GM18519 (cell line): ENCODE measurements around the gene SORT1.
"Not testable (repeated sequence)": the region's sequence is repeated elsewhere in the genome, so short reads cannot be mapped to it uniquely, and the experiment has no call there.

Experiments
- ATAC-seq: cut with Tn5 transposase; IDR thresholded peaks from one replicate; pipeline ENCODE4 v1.9.1; 2021; ENCODE audit warnings: mild to moderate bottlenecking, moderate library complexity; ENCODE audit not compliant: unreplicated experiment, low FRiP score

The SORT1 gene

DNA sequence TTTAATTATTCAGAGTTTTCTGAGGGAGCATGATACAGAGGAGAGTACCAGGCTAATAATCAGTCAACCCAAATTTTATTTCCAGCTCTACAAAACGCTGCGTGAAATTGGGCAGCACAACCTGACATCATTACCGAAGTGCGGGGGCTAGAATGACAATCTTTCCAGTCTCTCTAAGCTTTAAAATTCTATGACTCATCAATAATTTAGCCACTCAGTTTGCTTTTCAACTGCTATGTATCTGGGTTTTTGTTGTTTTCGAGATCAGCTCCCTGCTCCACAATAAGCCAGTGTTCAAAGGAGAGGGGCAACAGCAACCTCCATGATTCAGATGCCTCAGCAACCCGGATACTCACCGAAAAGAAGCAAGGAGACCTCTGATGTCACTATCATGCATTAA is 13.9 kb downstream of the SORT1 start:
- no peak for ATAC-seq

DNA sequence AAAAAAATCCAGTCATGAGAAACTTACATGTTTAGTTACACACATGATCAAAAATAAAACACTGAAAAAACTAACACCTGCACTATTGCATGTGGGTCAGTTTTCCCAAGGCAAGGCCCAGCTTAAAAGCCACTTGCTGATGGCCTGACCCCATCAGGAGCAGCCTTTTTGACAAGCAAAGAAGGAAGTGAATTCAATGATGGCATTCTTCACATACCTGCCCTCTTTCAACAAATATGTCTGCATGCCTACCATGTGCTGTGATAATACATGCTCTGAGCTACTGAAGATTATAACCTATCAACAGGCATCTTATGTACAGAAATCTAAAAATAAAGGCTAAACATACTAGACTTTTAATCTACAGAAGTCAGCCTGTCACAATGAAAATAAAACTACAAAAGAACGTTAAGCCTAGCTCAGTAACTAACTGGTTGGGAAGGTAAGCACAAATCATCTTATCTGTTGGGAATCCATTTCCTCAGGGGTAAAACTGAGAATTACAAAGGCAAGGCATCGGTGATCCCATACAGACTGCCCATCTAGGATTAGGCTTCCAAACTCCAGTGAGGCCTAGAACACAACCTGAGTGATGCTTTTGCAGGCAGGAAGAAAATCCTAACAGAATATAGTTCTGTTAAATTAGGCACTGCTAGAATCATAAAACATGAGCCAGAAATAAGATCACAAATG is 14.5 kb downstream of the SORT1 start:
- no peak for ATAC-seq

DNA sequence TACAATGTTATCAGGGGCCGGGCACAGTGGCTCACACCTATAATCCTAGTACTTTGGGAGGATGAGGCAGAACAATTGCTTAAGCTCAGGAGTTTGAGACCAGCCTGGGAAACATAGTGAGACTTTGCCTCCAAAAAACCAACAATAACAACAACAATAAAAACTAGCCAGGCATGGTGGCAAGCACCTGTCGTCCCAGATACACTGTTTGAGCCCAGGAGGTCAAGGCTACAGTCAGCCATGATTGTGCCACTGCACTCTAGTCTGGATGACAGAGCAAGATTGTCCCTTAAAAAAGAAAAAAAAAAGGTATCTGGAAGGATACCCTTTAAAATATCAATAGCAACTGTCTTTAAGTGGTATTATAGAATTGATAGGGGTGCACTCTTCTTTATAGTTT is 16.1 kb downstream of the SORT1 start:
- ATAC-seq: no peak

DNA sequence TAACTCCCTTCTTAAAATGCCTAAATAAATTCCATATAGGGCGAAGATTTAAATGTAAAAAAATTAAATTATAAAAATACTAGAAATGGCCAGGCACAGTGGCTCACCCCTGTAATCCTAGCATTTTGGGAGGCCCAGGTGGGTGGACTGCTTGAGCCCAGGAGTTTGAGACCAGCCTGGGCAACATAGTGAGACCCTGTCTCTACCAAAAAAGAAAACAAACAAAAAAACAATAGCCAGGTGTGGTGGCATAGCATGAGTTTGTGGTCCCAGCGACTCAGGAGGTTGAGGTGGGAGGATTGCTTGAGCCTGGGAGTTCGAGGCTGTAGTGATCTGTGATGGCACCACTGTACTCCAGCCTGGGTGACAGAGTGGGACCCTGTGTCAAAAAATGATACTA is 17.8 kb downstream of the SORT1 start:
- ATAC-seq: no peak

DNA sequence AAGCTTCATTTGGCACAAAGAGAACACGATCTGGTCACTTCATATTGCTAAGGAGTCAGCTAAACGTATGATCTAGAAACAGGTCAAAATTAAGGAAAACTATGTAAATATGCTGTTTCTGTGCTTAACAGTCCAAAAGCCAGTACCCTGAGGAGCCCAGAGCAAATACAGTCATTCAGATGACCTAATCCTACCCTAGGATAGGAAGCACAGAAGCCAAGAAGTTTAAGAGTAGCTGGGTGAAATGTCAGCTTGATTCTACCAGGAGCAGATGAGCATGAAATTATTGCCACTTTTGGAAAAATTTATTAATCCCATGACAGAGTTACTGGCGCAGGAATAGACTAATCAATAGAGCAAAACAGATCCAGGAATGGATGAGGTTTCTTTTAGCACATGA is 18.3 kb downstream of the SORT1 start:
- ATAC-seq: no peak

DNA sequence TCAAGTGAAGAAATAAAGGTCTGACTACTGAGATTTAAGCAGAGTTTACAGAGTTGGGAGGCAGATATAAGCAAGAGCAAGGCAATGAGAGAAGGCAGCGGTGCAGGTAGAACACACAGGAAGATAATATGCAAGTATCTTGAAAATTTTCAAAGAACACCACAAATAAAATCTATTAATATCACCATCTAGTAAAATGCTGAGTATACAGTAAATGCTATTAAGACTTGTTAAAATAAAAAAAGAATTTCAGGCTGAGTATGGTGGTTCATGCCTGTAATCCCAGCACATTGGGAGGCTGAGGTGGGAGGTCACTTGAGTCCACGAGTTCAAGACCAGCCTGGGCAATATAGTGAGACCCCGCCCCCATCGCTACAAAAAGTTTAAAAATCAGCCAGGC is 20.0 kb downstream of the SORT1 start:
- ATAC-seq: no peak

DNA sequence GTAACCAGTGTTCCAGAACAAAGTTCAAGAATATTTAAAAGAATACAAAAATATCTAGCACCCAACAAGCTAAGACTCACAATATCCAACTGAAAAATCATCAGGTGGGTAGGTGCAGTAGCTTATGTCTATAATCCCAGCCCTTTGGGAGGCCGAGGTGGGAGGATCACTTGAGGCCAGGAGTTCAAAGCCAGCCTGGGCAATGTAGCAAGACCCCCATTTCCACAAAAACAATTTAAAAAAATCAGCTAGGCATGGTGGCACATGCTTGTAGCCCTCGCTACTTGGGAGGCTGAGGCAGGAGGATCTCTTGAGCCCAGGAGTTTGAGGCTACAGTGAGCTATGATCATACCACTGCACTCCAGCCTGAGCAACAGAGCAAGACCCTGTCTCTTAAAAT is 24.0 kb downstream of the SORT1 start:
- ATAC-seq: not testable (repeated sequence)

DNA sequence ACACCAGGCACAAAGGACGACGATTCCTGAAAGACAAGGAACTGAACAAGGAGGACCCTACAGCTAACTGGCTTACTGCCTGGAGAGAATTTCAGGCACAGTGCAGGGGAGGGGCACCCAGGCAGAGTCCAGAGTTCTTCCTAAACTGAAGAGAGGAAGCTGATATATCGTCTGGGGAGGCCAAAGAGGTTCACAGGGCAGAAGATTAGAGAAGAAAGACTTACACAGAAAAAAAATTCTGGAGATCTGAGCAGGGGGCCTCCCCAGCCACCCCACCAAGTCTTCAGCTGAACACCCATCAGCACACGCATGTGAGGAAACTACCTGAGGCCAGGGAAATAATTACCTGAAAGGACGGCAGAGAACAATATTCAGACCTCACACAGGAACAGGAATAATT is 24.6 kb downstream of the SORT1 start:
- no peak for ATAC-seq

DNA sequence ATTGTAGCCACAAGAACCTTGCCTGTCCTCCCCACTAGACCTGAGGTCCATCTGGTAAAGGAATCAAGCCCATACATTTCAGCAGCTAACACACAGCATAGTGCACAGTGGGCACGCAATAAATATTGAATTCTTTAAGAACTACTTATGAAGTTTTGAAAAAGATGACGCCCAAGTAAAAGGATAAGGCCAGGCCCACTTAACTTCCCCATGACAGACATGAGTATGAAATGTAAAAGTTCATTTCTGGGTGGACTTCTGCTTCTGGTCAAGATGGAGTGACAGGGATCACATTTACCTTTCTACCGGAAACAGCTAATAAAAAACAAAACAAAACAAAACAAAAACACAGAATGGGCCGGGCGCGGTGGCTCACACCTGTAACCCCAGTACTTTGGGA is 25.4 kb downstream of the SORT1 start:
- no peak for ATAC-seq

DNA sequence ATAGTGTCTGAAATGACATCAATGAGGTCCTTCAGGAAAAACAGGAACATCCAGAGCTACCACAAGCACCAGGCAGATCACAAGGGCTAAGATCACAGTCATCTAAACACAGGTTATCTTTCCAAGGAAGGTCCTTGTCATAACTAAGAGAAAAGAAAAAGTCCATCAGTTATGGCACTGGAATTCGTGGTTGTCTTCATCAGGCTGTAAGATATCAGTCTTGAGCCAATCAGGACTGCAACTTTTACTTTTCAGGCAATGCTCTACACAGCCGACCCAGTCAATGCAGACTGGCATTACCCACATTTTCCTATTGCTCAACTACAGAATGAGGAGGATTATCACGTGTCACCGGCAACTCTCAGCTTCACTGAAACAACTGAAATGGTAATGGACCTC is 26.4 kb downstream of the SORT1 start:
- ATAC-seq: no peak

DNA sequence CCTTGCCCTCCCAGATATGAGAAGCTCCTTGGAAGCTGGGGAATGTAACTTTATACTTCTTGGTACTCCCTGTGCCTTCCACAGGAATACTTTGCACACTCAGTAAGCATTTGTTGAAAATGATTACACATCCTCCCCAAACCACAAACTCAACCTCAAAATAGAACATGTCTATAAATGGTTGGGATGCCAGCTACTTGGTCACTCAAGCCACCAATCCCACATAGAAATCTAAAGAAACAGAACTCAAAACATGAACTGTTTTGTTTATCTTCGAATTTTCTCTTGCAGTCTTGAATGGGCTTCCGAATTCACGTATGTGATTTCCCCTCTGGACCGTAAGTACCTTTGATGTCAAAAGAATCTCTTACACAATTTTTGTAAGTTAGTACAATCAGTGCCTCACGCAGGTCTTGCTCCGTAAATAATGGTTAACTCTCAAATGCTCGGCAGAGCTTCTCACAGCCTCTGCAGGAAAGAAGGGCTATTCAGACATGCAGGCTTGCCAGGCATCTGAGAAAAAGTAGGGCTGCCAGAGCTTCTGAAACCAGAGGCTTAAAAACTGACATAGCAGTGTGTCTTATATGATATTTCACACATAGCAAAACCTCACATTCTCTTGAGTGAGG is 26.9 kb downstream of the SORT1 start:
- ATAC-seq: no peak

DNA sequence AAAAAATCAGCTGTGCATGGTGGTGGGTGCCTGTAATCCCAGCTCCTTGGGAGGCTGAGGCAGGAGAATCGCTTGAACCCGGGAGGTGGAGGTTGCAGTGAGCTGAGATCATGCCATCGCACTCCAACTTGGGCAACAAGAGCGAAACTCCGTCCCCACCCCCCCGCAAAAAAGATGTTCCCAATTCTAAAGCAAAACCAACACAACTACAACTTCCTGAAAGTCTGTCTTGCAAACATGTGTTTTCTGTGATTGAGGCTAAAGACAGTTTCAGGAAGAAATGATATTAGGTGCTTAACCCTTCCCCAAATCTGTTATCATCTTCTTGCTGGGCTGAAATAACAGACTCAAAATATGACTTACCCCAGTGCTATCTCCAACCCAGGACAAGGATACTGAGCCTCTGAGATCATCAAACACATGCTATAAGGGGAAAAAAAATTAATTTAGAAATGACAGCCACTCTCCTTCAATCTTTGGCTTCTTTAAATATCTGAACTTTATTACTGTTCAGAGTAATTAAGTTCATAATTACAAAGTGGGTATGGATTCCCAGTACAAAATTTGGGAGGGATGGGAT is 28.5 kb downstream of the SORT1 start:
- ATAC-seq: no peak

DNA sequence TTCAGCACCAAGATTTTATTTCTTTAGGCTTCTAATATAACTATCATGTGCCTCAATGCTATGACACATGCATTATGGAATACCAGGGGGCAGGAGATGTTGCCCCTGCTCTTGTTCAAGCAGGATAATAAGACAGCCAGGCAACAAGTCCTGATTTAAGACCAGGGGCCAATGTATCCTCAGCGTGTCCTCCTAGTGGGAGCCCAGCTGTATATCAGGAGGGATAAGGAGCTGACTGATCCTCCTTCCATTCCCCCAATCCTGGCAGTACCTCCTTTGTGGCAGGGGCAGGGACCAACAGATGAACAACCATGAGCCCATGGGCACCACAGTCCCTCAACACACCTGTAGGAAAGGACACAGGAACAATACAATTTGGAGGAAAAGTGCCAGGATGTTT is 29.3 kb downstream of the SORT1 start:
- no peak for ATAC-seq

DNA sequence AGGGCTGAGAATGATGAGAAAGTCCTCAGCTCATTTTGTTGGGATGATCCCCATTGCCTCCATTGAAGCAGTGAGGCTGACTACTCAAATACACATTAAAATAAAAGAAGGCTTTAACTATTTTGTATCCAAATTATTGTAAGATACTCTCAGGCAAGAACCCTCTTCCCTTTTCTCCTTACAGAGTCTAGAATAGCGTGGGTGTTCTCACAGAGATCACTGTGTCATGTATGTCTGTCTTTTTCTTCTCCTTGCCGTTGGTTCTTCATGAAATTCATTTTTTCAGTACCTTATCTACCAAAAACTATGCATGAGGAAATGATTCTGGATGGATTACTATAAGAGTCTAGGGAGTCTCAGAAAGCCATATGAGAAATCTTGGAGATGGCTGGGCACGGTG is 30.1 kb downstream of the SORT1 start:
- ATAC-seq: no peak

DNA sequence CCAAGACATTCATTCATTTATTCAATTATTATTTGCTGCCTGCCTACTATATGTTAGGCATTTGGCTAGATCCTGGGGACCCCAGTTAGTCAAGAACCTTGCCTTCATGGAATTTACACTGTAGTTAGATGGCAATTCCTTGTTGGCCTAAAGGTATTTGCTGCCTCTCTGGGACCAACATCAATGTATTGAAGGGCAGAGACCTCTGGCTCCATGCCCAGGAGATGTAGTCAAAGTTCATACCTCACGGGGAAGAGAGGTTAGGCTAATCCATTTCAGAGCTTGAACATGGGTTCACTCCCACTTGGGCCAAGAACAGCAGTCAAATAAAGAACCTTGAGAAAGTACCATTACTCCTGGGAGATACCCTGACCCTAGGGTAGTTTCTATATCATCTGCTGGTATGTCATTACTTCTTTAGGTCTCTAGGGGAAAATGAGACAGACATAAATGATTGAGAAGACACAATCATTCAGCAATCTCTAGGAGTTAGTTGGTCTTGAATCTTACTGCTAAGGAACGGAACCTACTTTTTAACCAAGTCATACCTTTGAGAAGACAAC is 32.0 kb downstream of the SORT1 start:
- no peak for ATAC-seq

DNA sequence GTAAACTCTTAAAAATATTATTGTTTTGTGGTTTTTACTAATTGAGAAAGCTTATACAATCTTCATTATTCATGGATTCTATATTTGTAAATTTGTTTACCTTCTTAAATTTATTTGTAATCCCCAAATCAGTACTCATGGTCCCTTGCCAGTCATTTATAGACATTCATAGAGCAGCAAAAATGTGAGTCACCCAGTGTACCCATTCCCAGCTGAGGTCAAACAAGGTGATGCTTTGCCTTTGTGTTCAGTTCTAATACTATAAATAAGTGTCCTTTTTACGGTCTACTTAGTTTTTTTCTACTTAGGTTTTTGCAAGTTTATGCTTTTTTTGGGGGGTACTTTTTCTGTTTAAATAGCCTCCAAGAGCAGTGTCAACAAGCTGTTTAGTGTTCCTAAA is 36.1 kb downstream of the SORT1 start:
- no peak for ATAC-seq

DNA sequence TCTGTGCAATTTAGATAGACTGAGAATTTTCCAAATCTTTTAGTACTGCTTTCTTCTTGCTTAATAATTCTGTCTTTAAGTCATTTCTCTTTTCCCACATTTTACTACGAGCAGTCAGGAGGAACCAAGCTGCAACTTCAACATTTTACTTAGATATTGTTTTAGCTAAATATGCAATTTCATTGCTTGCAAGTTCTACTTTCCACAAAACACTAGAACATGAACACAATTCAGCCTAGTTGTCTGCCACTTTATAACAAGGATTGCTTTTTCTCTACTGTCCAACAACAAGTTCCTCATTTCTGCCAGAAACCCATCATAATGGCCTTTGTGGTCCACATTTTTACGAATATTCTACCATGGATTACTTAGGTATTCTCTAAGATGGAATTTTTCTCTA is 36.6 kb downstream of the SORT1 start:
- ATAC-seq: no peak

DNA sequence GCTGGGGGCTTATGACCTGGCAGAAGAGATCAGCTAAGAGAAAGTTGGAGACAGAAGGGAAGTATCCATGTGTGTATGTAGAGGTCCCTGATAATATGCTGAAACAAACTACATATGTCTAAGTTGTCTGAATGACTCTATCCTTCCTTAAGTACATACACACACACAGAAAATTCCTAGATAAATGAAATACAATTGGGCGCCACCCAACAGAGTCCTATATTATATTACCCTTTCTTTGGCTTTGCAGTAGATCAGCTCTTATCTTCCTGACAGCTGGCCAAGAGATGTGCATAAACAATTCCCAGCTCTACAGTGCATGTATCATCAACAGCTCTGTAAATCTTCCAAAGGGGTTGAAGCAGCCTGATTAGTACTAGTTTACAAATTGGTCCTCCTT is 40.1 kb downstream of the SORT1 start:
- ATAC-seq: no peak

DNA sequence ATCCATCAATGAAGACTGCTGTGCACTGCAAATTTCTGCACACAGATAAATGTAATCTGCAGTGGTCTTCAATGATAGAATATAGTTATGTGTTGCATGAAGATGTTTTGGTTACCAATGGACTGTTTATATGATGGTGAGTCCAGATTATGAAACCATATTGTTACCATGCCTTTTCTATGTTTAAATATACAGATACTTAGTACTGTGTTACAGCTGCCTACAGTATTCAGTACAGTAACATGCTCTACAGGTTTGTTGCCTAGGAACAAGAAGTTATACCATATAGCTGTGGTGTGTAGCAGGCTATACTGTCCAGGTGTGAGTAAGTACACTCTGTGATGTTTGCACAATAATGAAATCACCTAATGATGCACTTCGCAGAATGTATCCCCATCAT is 40.8 kb downstream of the SORT1 start:
- ATAC-seq: no peak

DNA sequence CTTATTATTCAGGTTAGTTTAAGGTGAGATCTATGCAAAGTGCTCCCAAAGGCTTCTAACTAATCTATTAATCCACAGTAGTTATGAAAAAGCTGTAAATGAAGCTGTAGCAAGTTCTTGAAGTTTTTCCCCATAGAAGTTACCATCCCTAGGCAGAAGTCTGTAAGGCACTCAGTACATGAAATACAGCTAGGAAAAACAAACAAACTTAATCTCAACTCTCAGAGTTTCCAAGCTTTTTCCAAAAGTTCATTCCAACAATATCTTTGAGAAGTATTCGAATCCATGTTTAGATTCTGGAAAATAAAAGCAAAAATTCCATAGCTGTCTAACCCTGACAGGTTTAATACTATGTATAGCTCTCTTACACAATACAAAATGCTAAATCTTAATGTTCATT is 41.2 kb downstream of the SORT1 start:
- no peak for ATAC-seq

DNA sequence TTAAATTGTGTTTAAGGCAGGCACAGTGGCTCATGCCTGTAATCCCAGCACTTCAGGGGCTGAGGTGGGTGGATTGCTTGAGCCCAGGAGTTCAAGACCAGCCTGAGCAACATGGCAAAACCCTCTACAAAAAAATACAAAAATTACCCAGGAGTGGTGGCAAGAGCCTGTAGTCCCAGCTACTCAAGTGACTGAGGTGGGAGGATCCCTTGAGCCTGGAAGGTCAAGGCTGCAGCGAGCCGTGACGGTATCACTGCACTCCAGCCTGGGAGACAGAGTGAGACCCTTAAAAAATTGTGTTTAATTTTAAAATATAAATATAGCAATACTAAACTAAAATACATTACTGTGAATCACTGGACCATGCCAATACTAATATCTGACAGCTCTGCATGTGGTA is 42.8 kb downstream of the SORT1 start:
- no peak for ATAC-seq

DNA sequence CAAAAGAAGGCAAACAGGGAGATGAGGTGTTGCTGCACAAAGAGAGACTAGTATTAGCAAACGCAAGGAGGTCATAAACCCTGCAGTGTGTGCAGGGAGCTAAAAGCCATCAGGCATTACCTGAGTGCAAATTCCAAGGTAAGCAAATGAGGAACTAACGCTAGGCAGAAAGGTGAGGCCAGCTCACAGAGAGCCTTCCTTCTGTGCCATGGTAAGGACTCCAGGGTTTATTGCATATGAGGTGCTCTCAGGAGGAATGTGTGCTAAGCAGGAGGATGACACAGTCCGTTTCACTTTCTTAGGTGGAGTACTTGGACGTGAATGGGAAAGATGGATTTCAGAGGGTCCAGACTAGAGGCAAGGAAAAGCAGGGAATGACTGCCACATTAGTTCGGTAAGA is 46.3 kb downstream of the SORT1 start:
- no peak for ATAC-seq
